GM21423 (cell line): ENCODE data around the gene SMOC2.

Source experiments
- ATAC-seq: cut with Tn5 transposase; IDR thresholded peaks from one replicate; pipeline ENCODE4 v1.9.1; 2021; ENCODE audit warnings: mild to moderate bottlenecking, moderate library complexity; ENCODE audit not compliant: unreplicated experiment

SMOC2 gene

GRCh38 chr6:168514216-168514615 is 73.2 kb downstream of the SMOC2 start:
- ATAC-seq, result no peak

GRCh38 chr6:168515376-168515775 is 74.4 kb downstream of the SMOC2 start:
- no peak for ATAC-seq

GRCh38 chr6:168516944-168517741 is 76.2 kb downstream of the SMOC2 start:
- ATAC-seq, result no peak

GRCh38 chr6:168517742-168518347 is 76.9 kb downstream of the SMOC2 start:
- no peak for ATAC-seq

- no peak for ATAC-seq
These were observed 77.4 kb downstream of the SMOC2 start for GRCh38 chr6:168518348-168518745.

- ATAC-seq, result no peak
These were observed 77.9 kb downstream of the SMOC2 start for GRCh38 chr6:168518867-168519266.

- no peak for ATAC-seq
These were observed 79.2 kb downstream of the SMOC2 start for GRCh38 chr6:168520233-168520632.

- ATAC-seq, result no peak
These were observed 83.6 kb downstream of the SMOC2 start for GRCh38 chr6:168524571-168525001.

- no peak for ATAC-seq
These were observed 84.1 kb downstream of the SMOC2 start for GRCh38 chr6:168525114-168525513.

GRCh38 chr6:168525926-168526630 is 85.1 kb downstream of the SMOC2 start:
- ATAC-seq, result no peak

- ATAC-seq, result no peak
These were observed 85.9 kb downstream of the SMOC2 start for GRCh38 chr6:168526841-168527281.

GRCh38 chr6:168527451-168528210 is 86.6 kb downstream of the SMOC2 start:
- no peak for ATAC-seq

GRCh38 chr6:168528474-168529095 is 87.6 kb downstream of the SMOC2 start:
- ATAC-seq, result no peak

- ATAC-seq, result no peak
These were observed 88.2 kb downstream of the SMOC2 start for GRCh38 chr6:168529214-168529613.

- ATAC-seq, result no peak
These were observed 89.7 kb downstream of the SMOC2 start for GRCh38 chr6:168530653-168531071.

GRCh38 chr6:168532070-168532469 is 91.1 kb downstream of the SMOC2 start:
- no peak for ATAC-seq

- no peak for ATAC-seq
These were observed 92.4 kb downstream of the SMOC2 start for GRCh38 chr6:168533414-168533813.

GRCh38 chr6:168534265-168534664 is 93.3 kb downstream of the SMOC2 start:
- no peak for ATAC-seq

GRCh38 chr6:168535711-168536110 is 94.7 kb downstream of the SMOC2 start:
- ATAC-seq, result no peak

- ATAC-seq, result no peak
These were observed 95.2 kb downstream of the SMOC2 start for GRCh38 chr6:168536196-168536595.
